Activated CD4-positive, CD25-positive, alpha-beta regulatory T cell treated with anti-CD3 and anti-CD28 coated beads, Interleukin-2, amount 50 U/mL, for 72 hours (primary cell): ENCODE results near the gene DZANK1.
"Not testable (repeated sequence)": the region's sequence is repeated elsewhere in the genome, so short reads cannot be mapped to it uniquely, and the experiment has no call there.

Experiments used
- DNase-seq: peaks from one replicate; pipeline ENCODE4 v3.0.0; 2021

Gene DZANK1

DNA sequence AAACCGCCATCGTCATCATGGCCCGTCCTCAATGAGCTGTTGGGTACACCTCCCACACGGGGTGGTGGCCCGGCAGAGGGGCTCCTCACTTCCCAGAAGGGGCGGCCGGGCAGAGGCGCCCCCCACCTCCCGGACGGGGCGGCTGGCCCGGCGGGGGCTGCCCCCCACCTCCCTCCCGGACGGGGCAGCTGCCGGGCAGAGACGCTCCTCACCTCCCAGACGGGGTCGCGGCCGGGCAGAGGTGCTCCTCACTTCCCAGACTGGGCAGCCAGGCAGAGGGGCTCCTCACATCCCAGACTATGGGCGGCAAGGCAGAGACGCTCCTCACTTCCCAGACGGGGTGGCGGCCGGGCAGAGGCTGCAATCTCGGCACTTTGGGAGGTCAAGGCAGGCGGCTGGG, 91.3 kb downstream of the DZANK1 start:
- DNase-seq: not testable (repeated sequence)

DNA sequence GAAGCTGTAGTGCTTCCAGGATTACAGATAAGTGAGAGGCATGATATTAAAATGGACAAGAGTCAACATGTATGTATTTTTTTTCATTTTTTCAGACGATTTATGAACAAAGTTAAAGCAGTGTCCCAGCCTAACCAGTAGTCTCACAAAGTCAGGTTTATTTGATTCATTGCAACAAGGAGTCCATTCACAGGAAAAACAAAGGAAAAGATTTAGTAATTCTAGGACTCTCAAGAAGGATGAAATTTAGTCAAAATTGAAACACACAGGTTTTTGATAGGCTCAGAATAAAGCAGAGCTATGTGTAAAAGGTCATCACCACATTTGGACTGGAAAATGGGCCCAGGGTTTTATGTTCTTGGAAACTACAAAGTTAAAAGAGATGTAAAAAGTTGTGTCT, 94.5 kb downstream of the DZANK1 start:
- DNase-seq: no peak

DNA sequence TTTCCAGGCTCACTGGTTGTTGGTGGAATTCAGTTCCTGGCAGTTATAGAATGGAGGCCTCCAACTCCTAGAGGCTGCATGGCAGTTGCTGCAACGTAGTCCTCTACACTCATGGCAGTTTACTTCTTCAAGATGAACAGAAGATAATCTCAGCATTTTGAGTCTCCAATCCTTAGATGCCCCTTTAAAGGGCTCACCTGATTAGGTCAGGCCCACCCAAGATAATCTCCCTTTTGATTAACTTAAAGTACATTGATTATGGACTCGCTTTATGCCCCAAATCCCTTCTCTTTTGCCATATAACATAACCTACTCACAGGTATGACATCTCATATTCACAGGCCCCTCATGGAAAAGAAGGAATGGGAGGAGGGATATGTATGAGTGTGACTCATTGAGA, 102.1 kb downstream of the DZANK1 start:
- DNase-seq: no peak

DNA sequence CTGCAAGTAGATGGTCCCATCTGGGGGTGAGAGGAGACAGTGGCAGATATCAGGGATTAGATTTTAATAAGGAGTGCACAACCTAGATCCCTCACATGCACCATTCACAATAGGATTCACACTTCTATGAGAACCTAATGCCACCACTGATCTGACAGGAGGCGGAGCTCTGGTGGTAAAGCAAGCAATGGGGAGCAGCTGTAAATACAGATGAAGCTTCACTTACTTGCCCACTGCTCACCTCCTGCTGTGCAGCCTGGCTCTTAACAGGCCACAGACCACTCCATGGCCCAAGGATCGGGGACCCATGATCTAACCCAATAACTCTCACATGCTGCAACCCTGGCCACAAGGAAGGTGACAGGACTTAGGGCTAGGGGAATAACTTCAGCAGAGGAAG, 103.1 kb downstream of the DZANK1 start:
- DNase-seq: no peak

DNA sequence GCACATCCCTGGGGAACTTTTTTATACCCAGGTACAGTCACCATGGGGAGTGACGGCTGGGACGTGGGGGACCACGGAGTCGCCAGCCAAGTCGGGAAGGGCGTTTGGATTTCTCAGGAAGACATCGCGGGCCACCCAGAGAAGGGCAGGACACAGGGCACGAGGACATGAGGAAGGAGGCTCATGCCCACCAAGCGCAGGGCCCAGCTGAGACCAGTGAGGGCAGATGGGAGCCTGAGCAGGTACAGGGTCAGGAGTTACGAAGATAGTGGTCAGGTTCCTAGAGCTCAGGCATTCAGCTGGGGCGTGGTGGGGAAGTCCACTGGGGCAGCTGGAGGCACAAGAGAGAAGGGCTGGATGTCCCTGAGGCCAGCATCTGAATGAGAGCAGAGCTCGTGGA, 103.9 kb downstream of the DZANK1 start:
- no peak for DNase-seq

DNA sequence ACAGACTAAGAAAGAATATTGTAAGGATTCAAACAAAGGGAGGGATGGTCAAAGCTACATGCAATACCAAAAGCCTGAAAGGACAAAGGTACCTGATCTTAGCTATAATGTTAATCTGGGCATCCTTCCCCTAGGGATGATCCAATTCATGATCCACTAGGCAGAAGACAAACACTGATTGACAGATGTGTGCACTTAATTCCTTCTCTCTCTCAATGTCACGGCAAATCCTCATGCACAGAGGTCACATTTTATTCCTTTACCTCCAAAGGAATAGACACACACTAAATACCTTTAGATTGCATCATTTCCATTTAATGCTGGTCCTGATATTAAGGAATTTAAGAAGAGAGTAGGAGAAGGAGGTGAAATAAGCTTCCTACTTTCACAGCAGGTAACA, 105.2 kb downstream of the DZANK1 start:
- no peak for DNase-seq

DNA sequence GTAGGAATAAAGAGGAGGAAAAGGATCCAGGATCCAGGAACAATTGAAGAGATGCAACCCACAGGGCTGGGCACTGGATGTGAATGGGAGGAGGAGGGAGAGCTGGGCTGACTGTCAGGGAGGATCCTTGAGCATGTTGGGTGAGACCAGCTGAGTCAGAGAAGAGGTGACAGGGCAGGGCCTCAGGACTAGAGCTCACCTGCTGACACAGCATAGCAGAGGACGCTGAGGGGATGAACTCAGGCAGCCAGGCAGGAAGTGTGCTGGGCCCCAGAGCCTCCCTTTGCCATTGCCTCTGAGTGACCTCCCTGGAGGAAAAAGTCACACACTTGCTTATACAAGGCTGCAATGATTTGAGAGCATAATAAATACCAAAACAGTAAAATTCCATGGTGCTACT, 106.2 kb downstream of the DZANK1 start:
- no peak for DNase-seq

DNA sequence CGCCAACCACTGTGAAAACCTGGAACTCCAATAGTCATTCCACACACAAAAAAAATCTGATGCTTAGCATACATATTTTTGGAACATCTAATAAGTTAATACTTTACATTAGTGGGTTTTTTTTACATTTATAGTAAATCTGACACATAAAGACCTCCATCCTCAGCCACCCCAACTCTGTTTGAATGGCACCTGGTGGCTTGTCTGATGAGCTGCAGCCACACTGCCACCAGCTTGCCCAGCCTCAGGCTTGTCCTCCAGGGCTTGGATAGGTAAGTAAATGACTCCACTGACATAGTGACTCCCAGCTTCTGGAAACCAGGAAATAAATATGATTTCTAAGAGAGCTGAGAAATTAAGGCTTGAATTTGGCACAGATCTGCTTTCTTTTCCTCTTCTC, 107.0 kb downstream of the DZANK1 start:
- DNase-seq: no peak

DNA sequence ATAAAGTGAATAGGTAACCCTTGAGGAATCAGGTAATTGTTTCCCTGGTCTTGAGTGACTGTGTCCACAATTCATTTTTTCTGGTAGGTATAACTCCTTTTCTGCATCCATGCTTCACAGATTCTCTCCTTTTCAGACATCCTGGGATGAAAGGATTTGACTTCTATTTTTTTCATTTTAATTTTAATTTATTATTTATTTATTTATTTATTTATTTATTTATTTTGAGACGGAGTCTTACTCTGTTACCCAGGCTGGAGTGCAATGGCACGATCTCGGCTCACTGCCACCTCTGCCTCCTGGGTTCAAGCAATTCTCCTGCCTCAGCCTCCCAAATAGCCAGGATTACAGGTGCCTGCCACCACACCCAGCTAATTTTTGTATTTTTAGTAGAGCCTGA, 117.1 kb downstream of the DZANK1 start:
- not testable (repeated sequence) for DNase-seq
